Hepatic stellate cell (primary cell): ENCODE data around the gene ASXL2.

Experiments used
- DNase-seq: peaks from one replicate; pipeline ENCODE4 v3.0.0; 2011; ENCODE audit warnings: low spot score

The ASXL2 gene

GRCh38 chr2:25685741-25686140 lies 192.5 kb downstream of the ASXL2 start:
- DNase-seq: no peak

GRCh38 chr2:25684577-25685473 lies 193.5 kb downstream of the ASXL2 start:
- no peak for DNase-seq
